ENCODE results near the gene MSRB1.
"Not testable (repeated sequence)": the region's sequence is repeated elsewhere in the genome, so short reads cannot be mapped to it uniquely, and the experiment has no call there.

The MSRB1 gene

GRCh38 chr16:1966460-1966859 is 23.5 kb upstream of the MSRB1 start, which contains the start of gene RNF151:
Gene RNF151, plus strand, starts transcription at chr16:1966856. Its CDS starts 26 bp downstream, at chr16:1966882.
- no peak for DNase-seq (ENCODE audit: low read depth)
- TF ChIP-seq CTCF (IDR thresholded peaks at IDR 0.05; ENCODE audit: low read depth, low read length, missing control alignments): no peak
- peak within 1 kb of the TSS; percentile 98 for H3K4me3 ChIP-seq (ENCODE audit: low read depth, low read length)
- in situ Hi-C loops (cut with HindIII; ENCODE audit: low sequenced_read_pairs): no loop called here

DNA sequence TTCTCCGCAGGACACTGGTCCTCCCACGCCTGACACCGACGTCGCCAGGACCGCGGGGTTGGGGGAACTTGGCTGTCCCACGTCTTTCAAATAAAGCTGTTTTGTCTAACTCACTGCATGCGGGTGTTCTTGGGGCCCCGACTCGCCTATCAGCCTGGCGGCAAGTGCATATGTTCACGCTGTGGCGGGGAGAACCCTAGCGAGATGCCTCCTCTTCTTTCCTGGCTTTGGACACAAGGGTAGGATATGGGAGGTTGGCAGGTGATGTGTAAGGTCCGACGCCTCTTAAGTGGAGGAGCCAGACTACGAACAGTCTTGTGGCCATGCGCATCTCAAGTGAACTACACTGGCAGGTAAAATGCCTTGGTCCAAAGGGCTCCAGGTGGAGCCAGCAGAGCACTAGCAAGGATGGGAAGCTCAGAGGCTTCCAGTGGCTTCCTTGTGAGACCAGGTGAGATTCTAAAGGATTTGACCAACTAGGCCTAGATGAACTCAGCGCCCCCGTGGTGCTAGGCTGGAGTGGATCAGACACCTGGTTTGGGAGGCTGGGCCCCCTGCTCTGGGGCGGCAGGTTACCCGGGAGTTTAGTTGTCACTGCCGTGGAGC is 22.5 kb upstream of the MSRB1 start:
- H3K4me3 ChIP-seq (ENCODE audit: low read depth, low read length): peak overlapping the region; percentile 98
- TF ChIP-seq CTCF (IDR thresholded peaks at IDR 0.05; ENCODE audit: low read depth, low read length, missing control alignments): no peak
- in situ Hi-C loops (cut with HindIII; ENCODE audit: low sequenced_read_pairs): no loop called here
- DNase-seq (ENCODE audit: low read depth): no peak

- H3K4me3 ChIP-seq (ENCODE audit: low read depth, low read length): peak within 1 kb of the TSS; percentile 98
- peak; percentile 97 for DNase-seq (ENCODE audit: low read depth)
- no peak for TF ChIP-seq CTCF (IDR thresholded peaks at IDR 0.05; ENCODE audit: low read depth, low read length, missing control alignments)
- in situ Hi-C loops (cut with HindIII; ENCODE audit: low sequenced_read_pairs): no loop called here
These were observed 21.8 kb upstream of the MSRB1 start, which contains the start of gene RPS2 for GRCh38 chr16:1964506-1965395. Gene RPS2, minus strand, starts transcription at chr16:1964826. Its CDS starts 201 bp downstream, at chr16:1964625.

GRCh38 chr16:1963806-1964505 is 21.0 kb upstream of the MSRB1 start:
- no peak for DNase-seq (ENCODE audit: low read depth)
- in situ Hi-C loops (cut with HindIII; ENCODE audit: low sequenced_read_pairs): no loop called here
- peak overlapping the region; percentile 98 for H3K4me3 ChIP-seq (ENCODE audit: low read depth, low read length)
- TF ChIP-seq CTCF (IDR thresholded peaks at IDR 0.05; ENCODE audit: low read depth, low read length, missing control alignments): no peak

DNA sequence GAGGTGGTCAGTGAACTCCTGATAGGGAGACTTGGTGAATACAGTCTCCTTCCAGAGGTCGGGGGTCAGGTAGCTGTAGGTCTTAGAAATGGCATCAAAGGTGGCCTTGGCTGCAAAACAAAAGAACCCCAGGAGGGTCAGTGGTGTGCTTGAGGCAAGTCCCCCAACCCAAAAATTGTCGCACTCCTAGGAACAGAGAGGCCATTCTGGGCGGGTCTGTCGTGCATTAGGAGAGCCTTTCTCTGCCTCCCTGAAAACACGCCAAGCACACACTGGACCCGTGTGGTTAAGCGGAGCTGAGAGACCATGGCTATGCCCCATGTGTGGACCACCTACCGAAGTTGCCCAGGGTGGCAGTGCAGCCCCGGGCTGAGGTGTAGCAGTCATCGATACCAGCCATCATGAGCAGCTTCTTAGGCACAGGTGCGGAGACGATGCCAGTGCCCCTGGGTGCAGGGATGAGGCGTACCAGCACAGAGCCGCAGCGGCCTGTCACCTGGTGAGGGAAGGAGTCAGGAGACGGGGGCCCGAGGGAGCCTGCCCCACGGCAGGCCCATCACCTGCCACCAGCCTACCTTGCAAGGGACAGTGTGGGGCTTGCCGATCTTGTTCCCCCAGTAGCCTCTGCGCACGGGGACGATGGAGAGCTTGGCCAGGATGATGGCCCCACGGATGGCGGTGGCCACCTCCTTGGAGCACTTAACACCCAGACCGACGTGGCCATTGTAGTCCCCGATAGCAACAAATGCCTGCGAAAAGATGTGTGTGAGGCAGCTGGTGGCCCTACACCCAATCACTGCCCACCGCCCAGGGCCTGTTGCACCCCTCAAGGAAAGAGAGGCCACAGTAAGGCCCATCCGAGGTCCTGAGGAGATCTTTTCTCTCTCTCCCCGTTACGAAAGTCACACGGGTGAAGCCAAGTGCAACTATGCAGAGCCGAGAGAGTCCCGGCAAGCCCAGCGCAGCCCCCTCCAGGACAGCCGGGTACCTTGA is 19.5 kb upstream of the MSRB1 start:
- DNase-seq (ENCODE audit: low read depth); in situ Hi-C loops (cut with HindIII; ENCODE audit: low sequenced_read_pairs): not testable (repeated sequence)
- peak overlapping the region; percentile 98 for H3K4me3 ChIP-seq (ENCODE audit: low read depth, low read length)

DNA sequence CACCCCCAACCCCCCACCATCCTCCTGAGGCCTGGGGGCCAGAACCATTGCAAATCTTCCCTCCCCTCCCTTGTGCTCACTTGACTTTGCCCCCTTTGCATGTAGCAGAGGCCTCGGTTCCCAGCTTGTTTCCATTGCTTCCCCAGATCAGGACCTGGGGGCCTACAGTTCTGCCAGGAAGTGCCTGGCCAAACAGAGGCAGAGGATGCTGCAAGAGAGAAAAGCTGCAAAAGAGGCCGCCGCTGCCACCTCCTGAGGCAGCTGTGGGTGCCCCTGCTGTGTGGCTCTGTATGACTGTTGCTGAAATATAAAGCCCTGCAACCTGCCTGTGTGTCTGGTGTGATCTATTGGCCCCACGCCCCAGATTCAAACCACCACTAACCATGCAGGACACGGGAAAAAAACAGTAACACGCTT is 18.7 kb upstream of the MSRB1 start:
- no peak for TF ChIP-seq CTCF (IDR thresholded peaks at IDR 0.05; ENCODE audit: low read depth, low read length, missing control alignments)
- DNase-seq (ENCODE audit: low read depth): no peak
- H3K4me3 ChIP-seq (ENCODE audit: low read depth, low read length): no peak overlapping the region
- in situ Hi-C loops (cut with HindIII; ENCODE audit: low sequenced_read_pairs): no loop called here

All from astrocyte of the cerebellum (primary cell).